ENCODE measurements around the gene TRIML1.
"Not testable (repeated sequence)": the region's sequence is repeated elsewhere in the genome, so short reads cannot be mapped to it uniquely, and the experiment has no call there.

TRIML1 gene

DNA sequence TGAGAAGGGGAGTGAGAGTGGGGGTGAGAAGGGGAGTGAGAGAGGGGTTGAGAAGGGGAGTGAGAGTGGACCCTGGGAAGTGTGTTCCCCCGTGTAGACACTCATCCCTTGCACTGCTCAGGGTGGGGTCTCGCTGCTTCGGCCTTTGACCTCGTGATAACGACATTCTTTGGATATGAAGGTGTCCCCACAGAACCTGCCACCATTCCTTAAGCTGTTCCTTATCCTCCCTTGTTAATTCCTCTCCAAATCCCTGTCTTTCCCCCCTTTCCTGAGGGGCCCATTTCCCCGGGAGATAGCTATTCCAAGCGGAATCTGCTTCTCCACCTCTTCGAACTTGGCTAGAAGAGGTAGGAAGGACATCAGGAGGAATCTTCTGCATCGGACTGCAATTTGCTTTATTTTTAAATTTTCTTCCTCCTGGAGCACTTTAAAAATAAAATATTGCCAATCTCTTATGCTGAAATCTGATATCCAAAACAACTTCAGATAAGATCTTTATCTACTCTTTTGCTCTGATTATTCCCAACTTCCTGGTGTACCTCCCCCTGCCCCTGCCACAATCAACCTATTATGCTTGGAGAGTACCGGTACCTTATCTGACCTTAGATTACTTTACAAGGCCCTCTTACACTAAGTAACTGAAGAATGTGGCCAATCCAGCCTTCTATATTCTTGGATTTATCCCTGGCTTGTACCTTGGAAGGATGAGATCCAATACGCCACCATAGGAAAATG is 15.6 kb downstream of the TRIML1 start:
- no peak for DNase-seq

DNA sequence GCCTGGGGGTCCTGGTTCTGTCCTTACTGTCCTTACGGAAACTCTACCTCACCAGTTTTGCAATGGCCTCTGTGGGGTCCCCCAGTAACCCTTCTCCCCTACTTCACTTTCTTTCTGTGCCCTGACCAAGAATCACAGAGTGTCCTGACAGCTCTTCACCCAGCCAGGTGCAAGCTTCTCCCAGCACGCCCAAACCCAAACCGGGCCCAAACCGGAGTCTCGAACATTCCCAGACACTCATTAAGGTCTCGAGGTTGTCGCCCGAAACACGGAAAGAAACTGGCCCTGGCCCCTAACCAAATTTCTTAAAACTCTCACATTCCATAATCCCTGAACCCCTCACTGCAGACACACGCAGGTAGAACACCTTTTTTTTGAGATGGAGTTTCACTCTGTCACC is 19.1 kb downstream of the TRIML1 start:
- no peak for DNase-seq

DNA sequence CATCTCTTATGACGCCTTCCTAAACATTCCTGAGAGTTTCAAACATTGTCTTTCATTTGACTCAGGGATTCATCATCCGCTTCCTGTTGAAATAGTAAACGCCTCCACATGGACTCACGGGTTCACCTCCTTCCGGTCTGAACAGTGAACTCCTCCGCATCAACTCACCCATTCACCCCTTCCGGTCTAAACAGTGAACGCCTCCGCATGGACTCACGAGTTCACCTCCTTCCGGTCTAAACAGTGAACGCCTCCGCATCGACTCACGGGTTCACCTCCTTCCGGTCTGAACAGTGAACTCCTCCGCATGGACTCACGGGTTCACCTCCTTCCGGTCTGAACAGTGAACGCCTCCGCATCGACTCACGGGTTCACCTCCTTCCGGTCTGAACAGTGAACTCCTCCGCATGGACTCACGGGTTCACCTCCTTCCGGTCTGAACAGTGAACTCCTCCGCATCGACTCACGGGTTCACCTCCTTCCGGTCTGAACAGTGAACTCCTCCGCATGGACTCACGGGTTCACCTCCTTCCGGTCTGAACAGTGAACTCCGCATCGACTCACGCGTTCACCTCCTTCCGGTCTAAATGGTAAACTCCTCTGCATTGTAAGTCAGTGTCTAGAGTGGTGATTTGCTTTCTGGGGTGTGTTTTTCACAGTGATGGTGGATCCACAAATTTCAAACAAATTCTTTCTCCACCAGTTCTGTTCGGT is 20.4 kb downstream of the TRIML1 start:
- not testable (repeated sequence) for DNase-seq

DNA sequence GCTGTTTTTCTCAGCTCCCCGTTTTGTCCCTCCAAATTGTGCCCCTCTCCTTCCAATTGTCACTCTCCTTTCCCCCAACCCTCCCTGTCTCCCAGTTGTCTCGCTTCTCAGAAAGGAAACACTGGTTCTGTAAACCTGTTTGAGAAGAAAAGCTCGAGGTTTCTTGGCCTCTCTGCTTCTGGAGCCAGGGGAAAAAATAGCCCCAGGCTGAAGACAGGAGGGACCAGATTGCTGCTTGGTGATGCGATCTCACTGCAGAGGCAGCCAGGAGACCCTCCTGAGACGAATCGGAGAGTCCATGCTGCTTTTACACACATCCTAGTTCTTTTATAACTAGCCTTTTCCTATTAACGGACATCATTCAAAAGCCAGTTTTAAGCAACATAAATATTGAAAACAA is 21.2 kb downstream of the TRIML1 start:
- DNase-seq: no peak

DNA sequence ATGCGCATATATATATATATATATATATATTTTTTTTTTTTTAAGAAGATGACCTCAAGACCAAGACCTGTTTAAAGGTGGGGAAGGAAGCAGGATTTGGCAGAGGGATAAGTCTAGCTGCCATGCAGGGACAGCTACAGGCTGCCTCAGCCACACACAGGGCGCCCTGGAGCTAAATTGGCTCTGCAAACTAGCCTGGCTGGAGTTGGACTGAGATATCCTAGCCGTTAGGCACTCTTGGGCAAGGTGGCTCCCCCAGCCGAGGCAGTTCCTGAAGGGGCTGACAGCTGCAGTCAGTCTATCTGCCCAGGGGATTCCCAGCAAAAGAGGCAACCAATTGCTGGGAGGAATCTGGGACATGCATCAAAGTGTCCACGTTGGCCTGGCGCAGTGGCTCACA is 21.9 kb downstream of the TRIML1 start:
- no peak for DNase-seq

DNA sequence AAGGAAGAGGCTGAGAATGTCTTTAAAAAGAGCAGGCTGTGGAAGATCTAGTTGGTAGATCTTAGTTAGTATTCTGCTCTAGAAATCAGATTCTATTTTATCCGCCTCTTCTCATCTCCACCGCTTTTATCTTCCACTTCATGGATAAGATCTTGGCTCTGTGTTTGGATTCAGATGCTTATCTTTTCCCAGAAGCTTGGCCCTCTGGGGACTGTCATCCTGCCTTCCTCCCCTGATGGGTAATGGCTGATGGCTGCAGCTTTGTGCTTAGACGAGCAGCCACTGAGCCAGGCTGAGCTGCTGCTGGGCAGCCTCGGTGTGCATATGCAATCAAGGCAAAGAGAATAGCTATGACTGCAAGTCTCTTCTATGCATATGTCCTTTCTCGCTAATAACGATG is 23.5 kb downstream of the TRIML1 start:
- no peak for DNase-seq

DNA sequence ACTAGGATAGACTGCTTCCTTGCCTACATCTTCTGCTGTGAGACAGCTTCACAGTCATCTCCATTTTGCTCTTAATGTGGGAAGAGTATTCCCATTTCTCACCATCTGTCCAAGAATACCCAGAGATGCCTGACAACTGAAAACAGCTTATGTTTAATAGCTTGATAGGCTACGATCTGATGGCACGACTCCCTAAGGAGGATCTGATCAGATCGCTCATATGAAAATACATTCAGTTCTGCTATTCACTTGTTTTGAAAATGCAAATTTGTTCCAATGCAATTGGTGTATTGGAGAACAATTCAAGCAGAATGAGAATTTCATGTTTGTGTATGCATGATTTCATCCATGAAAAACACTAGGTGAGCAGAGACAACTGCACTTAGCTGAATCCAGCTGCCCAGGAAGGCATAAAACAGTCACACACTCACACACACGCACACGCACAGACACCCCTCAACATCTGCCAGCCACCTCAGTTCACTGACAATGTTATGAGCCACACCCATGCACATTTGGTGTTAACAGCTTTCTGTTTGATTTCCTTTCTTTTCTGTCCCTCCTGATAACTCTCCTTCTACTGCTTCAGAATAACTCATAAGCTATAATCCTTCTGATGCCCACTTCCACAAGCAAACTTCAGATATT is 29.6 kb downstream of the TRIML1 start:
- no peak for DNase-seq

DNA sequence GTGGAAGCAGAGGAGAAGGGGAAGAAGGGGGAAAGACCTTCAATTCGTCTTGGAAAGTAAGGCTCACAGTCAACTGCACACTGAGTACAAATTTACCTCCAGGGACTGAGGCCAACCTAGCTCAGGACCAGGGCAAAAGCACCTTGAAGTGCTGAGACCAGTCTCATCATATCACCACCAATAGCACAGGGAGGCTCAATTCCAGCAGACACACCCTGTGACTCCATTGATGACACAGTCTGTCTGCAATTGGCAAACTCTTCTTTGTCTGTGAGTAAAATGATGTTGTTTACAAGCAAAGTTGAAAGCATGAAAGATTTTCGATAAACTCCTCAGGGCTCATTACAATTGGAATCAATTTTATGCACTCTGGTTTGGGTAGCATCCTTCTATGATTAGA is 32.3 kb downstream of the TRIML1 start:
- no peak for DNase-seq

DNA sequence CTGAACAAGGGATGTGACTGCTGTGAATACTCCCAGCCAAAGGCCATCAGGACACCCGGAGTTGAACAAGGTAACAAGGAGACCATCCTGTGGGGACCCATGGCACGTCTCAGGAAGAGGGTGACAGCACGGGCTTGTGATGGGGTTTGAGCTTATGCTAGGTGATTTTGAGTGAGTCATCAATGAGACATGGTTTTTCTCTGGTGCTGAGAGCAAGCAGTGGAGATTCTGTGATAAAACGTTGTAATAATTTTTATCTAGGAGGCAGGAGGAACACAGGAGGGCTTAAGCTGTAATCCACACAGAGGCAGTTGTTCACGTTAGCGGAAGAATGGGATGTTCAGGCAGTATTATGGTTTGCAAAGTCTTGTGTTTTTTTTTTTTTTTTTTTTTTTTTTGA is 36.0 kb downstream of the TRIML1 start:
- no peak for DNase-seq

DNA sequence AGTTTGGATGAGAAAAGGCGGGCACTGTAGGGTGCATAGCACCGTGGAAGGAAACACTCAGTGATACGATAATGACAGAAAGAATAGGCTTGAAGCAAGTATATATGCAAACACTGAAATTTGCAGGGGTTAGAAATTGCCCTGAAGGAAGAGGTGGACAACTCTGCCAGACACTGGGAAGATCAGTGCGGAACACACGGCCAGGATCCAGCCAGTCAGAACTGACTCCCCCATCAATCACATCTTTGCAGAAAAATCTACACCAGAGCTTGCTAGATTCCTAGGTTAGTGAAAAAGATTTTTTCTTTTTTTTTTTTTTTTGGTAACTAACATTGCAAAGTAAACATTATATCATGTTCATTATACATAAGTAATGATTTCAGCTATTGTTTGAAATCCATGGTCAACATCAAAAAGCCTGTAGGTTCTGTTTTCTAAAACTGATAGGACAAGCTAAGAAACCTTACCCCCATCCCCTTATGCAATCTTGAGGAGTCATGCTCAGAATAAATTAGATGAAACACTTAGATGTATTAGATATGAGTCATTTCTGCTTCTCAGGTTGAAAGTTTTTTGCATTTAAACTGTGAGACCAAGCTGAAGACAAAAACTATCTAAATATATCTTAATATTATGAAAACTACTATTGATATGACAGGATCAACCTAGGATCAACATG is 38.9 kb downstream of the TRIML1 start:
- DNase-seq: no peak

DNA sequence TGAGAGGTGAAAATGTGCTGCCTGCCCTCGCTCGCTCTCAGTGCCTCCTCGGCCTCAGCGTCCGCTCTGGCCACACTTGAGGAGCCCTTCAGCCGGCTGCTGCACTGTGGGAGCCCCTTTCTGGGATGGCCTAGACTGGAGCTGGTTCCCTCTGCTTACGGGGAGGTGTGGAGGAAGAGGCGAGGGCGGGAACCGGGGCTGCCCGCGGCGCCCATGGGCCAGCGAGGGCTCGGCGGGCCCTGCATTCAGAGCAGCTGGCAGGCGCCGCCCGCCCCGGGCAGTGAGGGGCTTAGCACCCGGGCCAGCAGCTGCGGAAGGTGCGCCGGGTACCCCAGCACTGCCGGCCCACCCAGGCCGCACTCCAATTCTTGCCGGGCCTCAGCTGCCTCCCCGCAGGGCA is 39.6 kb downstream of the TRIML1 start:
- DNase-seq: no peak

DNA sequence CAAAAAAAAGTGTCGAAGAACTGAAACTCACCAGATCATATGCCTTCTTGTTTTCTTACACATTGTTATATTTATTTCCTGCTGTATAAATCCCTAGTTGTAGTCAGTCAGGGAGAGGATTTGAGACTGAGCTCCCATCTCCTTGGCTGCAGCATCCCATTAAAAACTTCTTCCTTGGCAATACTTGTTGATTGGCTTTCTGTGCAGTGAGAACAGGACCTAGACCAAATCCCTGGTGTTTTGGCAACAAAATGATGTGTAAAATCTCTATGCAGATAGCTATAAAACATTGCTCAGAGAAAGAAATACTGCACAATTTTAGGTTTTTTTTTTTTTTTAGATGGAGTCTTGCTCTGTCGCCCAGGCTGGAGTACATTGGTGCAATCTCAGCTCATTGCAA is 47.9 kb downstream of the TRIML1 start:
- no peak for DNase-seq

DNA sequence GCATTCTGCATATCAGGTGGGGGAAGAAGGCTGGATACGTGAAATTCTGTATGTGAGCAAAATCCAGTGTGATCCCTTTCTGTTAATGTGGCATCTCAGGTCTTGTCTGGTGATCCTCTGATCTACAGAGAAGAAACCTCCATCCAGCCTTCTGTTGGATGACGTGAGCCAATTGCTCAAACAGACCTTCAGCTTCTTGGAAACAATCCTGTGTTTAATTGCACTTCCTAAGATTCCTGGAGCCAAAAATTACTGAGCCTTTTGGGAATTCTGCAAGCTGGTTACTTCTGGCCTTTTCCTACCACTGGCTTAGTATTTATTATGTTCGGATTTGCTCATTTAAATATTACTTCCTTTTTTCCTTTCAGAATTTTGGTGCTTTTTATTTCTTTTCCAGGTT is 51.2 kb downstream of the TRIML1 start:
- DNase-seq: no peak

DNA sequence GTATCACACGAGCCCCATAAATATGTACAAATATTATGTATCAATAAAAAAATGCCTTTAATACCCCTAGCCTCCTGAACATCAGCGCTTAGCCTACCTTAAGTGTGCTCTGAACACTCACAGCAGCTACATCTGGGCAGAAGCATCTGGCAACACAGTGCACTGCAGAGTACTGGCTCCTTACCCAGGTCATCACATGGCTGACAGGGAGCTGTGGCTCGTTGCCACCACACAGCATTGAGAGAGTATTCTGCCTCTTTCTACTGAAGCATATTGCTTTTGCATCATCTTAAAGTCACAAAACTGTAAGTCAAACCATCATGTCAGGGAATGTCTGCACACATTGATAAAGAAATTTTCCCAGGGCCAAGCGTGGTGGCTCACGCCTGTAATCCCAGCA is 55.2 kb downstream of the TRIML1 start:
- DNase-seq: no peak

DNA sequence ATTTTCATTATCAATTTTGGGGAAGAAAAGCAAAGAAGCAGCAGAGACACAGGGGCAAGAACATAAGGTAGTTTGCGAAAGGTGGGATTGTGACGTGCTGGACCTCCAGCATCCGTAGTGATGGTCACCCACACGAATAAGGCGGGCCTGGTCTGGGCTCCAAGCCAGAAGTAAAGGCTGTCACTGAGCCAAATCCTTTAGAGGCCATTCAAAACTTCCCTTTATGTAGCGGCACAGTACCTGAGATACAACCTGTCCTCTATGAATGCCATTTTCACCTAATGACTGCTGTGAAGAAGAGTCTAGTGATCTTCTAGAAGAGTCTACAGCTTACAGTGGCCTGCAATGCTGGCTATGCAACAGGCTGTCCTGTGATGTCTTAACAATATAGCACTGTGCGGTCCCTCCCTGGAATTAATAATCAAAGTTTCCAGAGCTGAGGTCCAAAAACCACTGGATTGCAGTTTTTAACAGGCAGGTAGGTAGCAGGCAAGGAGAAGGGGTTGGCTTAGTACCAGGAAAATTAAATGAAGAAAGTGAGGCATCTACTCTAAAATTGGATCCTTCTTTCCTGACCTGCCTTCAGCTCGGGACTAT is 56.2 kb downstream of the TRIML1 start:
- DNase-seq: no peak

DNA sequence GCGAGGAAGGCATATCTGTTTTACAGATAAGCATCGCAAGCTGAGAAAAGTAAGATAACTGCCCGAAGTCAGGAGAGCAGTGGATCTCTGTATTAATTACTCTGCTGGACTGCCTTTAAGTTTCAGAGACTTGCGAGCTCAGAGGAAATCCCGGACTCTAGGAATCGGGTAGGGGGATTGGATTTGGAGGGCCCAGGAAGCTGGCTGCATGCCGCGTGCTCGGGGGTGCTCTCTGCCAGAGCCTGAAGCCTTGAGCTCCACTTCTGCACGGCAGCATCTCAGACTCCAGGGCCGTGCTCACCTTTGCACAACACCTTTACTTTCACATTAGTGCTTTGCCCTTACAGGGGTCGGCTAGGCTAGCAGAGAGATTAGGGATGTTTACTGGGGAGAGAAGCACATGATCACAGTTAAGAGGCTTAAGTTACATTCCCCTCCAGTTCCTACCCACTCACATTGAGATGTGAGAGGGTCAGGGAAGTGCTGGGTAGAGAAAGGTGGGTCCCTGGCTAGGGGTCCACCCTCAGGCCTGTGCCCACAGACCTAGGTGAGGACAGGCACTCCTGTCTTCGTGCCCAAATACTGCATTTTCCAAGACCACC is 57.0 kb downstream of the TRIML1 start:
- no peak for DNase-seq

Data from stimulated activated naive CD4-positive, alpha-beta T cell treated with Interleukin-2 at 50 U/mL for 16 hours (primary cell).